Measurements from ENCODE around the gene LBHD2.

DNA sequence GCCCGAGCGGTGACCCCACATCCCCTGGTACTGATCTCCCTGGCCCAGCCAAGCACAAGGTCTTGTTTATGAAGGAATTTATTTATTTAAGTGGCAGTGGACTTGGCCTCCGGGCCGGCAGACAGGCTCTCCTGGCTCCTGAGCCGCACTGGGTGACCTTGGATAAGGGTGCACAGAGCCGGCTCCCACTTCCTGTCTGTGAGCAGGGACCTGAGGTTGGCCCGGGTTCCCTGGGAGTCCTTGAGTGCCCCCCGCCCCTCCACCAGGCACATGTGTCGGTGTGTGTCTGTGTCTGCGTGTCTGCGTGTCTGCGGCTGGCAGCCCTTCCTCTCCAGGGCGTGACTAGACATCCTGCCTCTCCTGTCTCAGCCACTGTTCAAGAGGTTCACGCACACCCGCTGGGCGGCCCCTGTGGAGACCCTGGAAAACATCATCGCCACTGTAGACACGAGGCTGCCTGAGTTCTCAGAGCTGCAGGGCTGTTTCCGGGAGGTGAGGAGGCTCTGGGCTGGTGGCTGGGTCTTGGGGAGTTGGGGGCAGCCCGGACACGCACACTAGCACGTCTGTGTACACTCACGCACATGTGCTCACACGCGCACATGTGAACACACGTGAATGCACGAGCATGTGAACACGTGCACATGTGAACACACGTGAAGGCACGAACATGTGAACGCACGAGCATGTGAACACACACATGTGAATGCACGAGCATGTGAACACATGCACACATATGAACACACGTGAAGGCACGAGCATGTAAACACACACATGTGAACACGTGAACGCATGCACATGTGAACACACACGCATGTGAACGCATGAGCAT lies 48.6 kb downstream of the LBHD2 start:
- TF ChIP-seq, protein P1, sequence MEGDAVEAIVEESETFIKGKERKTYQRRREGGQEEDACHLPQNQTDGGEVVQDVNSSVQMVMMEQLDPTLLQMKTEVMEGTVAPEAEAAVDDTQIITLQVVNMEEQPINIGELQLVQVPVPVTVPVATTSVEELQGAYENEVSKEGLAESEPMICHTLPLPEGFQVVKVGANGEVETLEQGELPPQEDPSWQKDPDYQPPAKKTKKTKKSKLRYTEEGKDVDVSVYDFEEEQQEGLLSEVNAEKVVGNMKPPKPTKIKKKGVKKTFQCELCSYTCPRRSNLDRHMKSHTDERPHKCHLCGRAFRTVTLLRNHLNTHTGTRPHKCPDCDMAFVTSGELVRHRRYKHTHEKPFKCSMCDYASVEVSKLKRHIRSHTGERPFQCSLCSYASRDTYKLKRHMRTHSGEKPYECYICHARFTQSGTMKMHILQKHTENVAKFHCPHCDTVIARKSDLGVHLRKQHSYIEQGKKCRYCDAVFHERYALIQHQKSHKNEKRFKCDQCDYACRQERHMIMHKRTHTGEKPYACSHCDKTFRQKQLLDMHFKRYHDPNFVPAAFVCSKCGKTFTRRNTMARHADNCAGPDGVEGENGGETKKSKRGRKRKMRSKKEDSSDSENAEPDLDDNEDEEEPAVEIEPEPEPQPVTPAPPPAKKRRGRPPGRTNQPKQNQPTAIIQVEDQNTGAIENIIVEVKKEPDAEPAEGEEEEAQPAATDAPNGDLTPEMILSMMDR (IDR thresholded peaks at IDR 0.05; ENCODE audit: low read depth, low read length, poor library complexity, severe bottlenecking), result no peak
- no peak for TF ChIP-seq EZH2phosphoT487 (IDR thresholded peaks at IDR 0.05; ENCODE audit: borderline replicate concordance, low read length)

All from DOHH2 (cell line).